Spleen (tissue), 11 donors: Measurements from ENCODE around the gene NCBP3. TPM values are rescaled to one million over a fixed set of nuclear protein-coding genes. Genes with fewer than 3 reads are reported as not detected.

Source experiments
- DNase-seq: peaks from one replicate; pipeline ENCODE4 v3.0.0-alpha.2; 2020
- H3K27ac ChIP-seq, 8 donors: fragments of 200-600 bp; sonication (generic) in 7 of 8; 1 replicate in 4 of 8; 2 replicates in 4 of 8; pipeline versions ENCODE4 v1.5.0 to v1.8.0; 2016 to 2021; ENCODE audit warnings: inconsistent platforms in 4 of 8, mild to moderate bottlenecking in 4 of 8, moderate library complexity in 1 of 8
- H3K27me3 ChIP-seq, 7 donors: fragments of 200-600 bp; sonication (generic) in 6 of 7; replicated peaks in 1 of 7; 1 replicate in 4 of 7; 2 replicates in 3 of 7; pipeline versions ENCODE4 v1.5.0 to v1.8.0; 2016 to 2021; ENCODE audit warnings: inconsistent platforms in 3 of 7, mild to moderate bottlenecking in 1 of 7
- H3K36me3 ChIP-seq, 6 donors: fragments of 200-600 bp; sonication (generic) in 5 of 6; 1 replicate in 4 of 6; 2 replicates in 2 of 6; pipeline versions ENCODE4 v1.5.0 to v1.8.0; 2016 to 2021; ENCODE audit warnings: inconsistent platforms in 2 of 6
- H3K4me1 ChIP-seq, 6 donors: fragments of 200-600 bp; sonication (generic) in 5 of 6; 1 replicate in 3 of 6; 2 replicates in 3 of 6; pipeline versions ENCODE4 v1.5.0 to v1.8.0; 2016 to 2021; ENCODE audit warnings: inconsistent platforms in 3 of 6
- H3K4me3 ChIP-seq, 8 donors: fragments of 200-600 bp; sonication (generic) in 7 of 8; 1 replicate in 4 of 8; 2 replicates in 4 of 8; pipeline versions ENCODE4 v1.5.0 to v1.8.0; 2016 to 2021; ENCODE audit warnings: inconsistent platforms in 4 of 8, mild to moderate bottlenecking in 4 of 8, moderate library complexity in 2 of 8
- H3K9me3 ChIP-seq, 8 donors: fragments of 200-600 bp; sonication (generic) in 7 of 8; 1 replicate in 4 of 8; 2 replicates in 4 of 8; pipeline versions ENCODE4 v1.5.0 to v1.8.0; 2016 to 2021; ENCODE audit warnings: inconsistent platforms in 4 of 8
- POLR2A ChIP-seq, 3 donors: fragments of 450-650 bp; IDR thresholded peaks; one replicate each; pipeline ENCODE4 v1.5.1; 2017; ENCODE audit warnings: antibody characterized with exemption in 3 of 3, mild to moderate bottlenecking in 1 of 3
- POLR2AphosphoS5 ChIP-seq, 3 donors: sonication (generic); formaldehyde crosslinking; IDR thresholded peaks; one replicate each; pipeline ENCODE4 v1.5.1; 2017; ENCODE audit warnings: antibody characterized with exemption in 3 of 3
- WGBS, 5 donors: extraction: QIAGEN DNeasy Blood & Tissue Kit in 3 of 5; methylation state at CpG; one replicate each; pipeline versions ENCODE4 v1.1.5 to v1.1.7; 2013 to 2018; 5-methylcytosine and 5-hydroxymethylcytosine counted together
- intact Hi-C: fragments of 100-400 bp; cut with DNase I; formaldehyde crosslinking; loops from one replicate; pipeline ENCODE4 v1.15.0; 2023; ENCODE audit warnings: low total_unique reads
- polyA plus RNA-seq, 3 donors: library from polyadenylated mRNA; stranded (reverse); fragments of 200-250 nt; gene quantifications; one replicate each; pipeline ENCODE4 v1.2.1, GENCODE V29; 2013
- total RNA-seq, 7 donors: library from RNA; depleted of rRNA in 3 of 7; stranded (reverse); fragments of >200 nt in 3 of 7; fragmentation: NEBNext Ultra II Directional in 4 of 7; extraction: Animal tissue kit (Norgen Biotek cat#: 25700) in 4 of 7; gene quantifications; one replicate each; pipeline versions ENCODE4 v1.1.0 to v1.2.1, GENCODE V29; 2016 to 2021
- TF ChIP-seq, protein P1 (sequence below), 11 experiments: fragments of 200-600 bp in 7 of 11; fragments of 450-650 bp in 4 of 11; sonication (generic) in 4 of 11; IDR thresholded peaks in 8 of 11; conservative IDR thresholded peaks in 3 of 11; 1 replicate in 7 of 11; 2 replicates in 4 of 11; pipeline versions ENCODE4 v1.4.0 to v1.8.0; 2016 to 2021; ENCODE audit warnings: antibody characterized with exemption in 11 of 11, inconsistent platforms in 4 of 11, mild to moderate bottlenecking in 1 of 11
- donor health status: healthy with polysubstance abuse.
- donor health status: DM: no; HTN: no; CAD: no; lungs with moderate emphysema.
- donor health status: DM: no; HTN: no; CAD: no.
- donor health status: Bipolar disorder and iron deficiency.
- donor health status: healthy.
- donor health status: DM: no; HTN: no; CAD: no.
- donor health status: DM: yes; HTN: yes; CAD: no.

The NCBP3 gene
- total and polyA plus RNA-seq, 10 donors = 13.0 to 43.9 (median 32.6) TPM

DNA sequence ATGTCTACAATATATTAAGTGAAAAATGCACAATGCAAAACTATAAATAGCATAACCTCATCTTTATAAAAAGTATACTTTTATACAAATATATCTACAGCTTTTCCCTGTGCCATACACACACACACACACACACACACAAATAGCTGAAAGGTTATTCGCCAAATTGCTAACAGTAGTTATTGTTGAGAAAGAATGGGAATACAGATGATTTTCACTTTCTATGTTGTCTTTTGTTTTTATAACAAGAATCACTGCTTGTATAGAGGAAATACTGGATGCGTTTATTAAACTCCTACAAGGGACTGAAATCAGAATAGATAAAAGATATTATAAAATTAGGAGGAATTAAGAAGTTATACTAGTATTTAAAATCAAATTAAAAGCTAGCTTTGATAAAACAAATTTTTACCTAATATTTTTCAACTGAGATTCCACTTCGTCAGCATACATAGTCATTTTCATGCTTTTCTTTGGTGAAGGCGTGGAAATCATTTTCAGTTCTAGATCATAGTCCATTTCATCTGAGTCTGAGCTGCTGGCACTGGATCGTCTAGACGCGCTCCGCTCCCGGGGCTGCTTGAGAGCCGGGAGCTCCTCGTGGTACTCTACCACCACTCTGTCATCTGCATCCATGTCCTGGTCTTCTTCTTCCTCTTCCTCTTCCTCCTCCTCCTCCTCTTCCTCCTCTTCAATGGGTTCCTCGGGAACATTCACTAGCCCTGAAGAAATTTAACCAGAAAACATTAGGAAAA lies 28.0 kb downstream of the NCBP3 start:
- 88 to 92% (median 91%) methylated on average over 12 of the region's 12 CpGs for WGBS, 5 donors
- DNase-seq = no peak
- Histone ChIP-seq H3K27ac (peak overlapping the region in 2 of 8 donors; percentile 30 to 74), H3K4me1 (peaks cover 0 to 16% (median 11%) of the 10 kb centered on the region in 6 donors), H3K36me3 (peaks cover 8 to 100% (median 87%) of the 10 kb centered on the region in 6 donors), H3K27me3 (no peaks in the 10 kb centered on the region), H3K4me3 (no peak overlapping the region), H3K9me3 (no peaks in the 10 kb centered on the region)
- TF ChIP-seq, protein P1, sequence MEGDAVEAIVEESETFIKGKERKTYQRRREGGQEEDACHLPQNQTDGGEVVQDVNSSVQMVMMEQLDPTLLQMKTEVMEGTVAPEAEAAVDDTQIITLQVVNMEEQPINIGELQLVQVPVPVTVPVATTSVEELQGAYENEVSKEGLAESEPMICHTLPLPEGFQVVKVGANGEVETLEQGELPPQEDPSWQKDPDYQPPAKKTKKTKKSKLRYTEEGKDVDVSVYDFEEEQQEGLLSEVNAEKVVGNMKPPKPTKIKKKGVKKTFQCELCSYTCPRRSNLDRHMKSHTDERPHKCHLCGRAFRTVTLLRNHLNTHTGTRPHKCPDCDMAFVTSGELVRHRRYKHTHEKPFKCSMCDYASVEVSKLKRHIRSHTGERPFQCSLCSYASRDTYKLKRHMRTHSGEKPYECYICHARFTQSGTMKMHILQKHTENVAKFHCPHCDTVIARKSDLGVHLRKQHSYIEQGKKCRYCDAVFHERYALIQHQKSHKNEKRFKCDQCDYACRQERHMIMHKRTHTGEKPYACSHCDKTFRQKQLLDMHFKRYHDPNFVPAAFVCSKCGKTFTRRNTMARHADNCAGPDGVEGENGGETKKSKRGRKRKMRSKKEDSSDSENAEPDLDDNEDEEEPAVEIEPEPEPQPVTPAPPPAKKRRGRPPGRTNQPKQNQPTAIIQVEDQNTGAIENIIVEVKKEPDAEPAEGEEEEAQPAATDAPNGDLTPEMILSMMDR (IDR thresholded peaks at IDR 0.05 in 8 of 11, conservative IDR thresholded peaks at IDR 0.05 in 3 of 11) = no peak
- TF ChIP-seq POLR2A (IDR thresholded peaks at IDR 0.05) (no peak), POLR2AphosphoS5 (IDR thresholded peaks at IDR 0.05) (no peak)
- intact Hi-C loops = no loop called here

DNA sequence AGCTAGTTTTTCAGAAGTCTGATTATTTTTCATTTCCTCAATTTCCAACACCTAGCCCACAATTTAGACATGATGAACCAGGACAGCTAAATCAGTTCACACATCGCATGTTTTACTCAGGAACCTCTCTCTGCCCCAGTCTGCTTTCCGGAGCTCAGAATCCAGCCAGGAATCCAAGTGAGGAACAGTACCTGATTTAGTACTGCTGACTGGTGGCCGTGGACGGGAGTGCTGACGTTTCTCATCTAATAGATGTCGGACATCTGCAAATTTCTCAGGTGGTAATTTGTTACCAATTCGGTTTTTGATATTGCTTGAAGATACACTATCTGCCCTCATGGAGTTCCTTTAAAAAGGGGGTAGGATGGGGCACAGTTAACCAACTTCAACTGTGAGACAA lies 30.1 kb downstream of the NCBP3 start:
- no peak for DNase-seq
- Histone ChIP-seq H3K36me3 (peaks cover 7 to 100% (median 89%) of the 10 kb centered on the region in 6 donors), H3K9me3 (no peaks in the 10 kb centered on the region), H3K4me1 (peaks cover 0 to 18% (median 11%) of the 10 kb centered on the region in 6 donors), H3K27me3 (no peaks in the 10 kb centered on the region), H3K4me3 (no peak overlapping the region), H3K27ac (no peak overlapping the region)
- TF ChIP-seq POLR2A (IDR thresholded peaks at IDR 0.05) (no peak), POLR2AphosphoS5 (IDR thresholded peaks at IDR 0.05) (no peak)
- TF ChIP-seq, protein P1 (IDR thresholded peaks at IDR 0.05 in 8 of 11, conservative IDR thresholded peaks at IDR 0.05 in 3 of 11) = no peak
- intact Hi-C loops = no loop called here
- WGBS, 5 donors = 93 to 99% (median 93%) methylated on average over 7 of the region's 7 CpGs

DNA sequence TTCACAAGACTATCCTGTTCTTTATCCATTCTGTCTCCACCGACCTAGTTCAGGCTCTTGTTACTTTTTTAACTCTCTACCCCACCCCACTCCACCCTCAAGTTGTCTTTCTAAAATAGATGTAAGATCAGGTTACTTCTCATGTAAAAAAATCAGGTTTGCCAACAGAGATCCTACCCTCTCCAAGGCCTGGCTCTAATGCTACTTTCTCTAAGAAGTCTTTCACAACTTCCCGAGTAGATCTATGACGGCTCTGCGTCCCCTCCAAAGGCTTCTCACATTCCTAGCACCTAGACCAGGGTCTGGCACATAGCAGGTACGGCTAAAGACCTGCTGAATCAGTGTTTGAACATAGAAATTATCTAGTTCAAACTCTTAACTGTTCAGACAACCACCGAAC lies 30.9 kb downstream of the NCBP3 start:
- Histone ChIP-seq H3K4me1 (peaks cover 0 to 26% (median 11%) of the 10 kb centered on the region in 6 donors), H3K27ac (no peak overlapping the region), H3K27me3 (no peaks in the 10 kb centered on the region), H3K4me3 (no peak overlapping the region), H3K36me3 (peaks cover 2 to 100% (median 89%) of the 10 kb centered on the region in 6 donors), H3K9me3 (no peaks in the 10 kb centered on the region)
- no peak for TF ChIP-seq POLR2AphosphoS5 (IDR thresholded peaks at IDR 0.05)
- TF ChIP-seq, protein P1 (IDR thresholded peaks at IDR 0.05 in 8 of 11, conservative IDR thresholded peaks at IDR 0.05 in 3 of 11) = no peak
- TF ChIP-seq POLR2A (IDR thresholded peaks at IDR 0.05) = no peak
- 81 to 94% (median 86%) methylated on average over 6 of the region's 6 CpGs for WGBS, 5 donors
- no peak for DNase-seq
- intact Hi-C loops = no loop called here

DNA sequence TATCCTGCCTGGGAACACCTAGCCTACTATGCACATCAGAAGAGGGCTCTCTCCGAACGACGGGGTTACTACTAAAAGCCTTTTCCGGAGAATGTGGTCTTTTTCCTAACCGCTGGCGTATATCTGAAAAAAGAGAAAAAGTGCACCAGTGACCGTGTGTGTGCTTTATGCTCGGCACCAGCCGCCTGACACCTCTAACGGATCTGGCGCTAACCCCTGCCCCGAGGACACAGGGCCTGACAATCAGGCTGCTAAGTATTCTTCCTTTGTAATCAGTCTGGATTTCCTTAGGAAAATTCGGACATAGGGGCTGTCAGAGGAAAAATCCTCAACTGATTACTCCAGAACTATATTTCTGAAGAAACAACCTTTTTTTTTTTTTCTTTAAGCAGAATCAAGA lies 31.7 kb downstream of the NCBP3 start:
- 93 to 98% (median 95%) methylated on average over 13 of the region's 13 CpGs for WGBS, 5 donors
- Histone ChIP-seq H3K36me3 (peaks cover 0 to 100% (median 88%) of the 10 kb centered on the region in 6 donors), H3K9me3 (no peaks in the 10 kb centered on the region), H3K4me1 (peaks cover 0 to 32% (median 11%) of the 10 kb centered on the region in 6 donors), H3K27ac (no peak overlapping the region), H3K27me3 (no peaks in the 10 kb centered on the region), H3K4me3 (no peak overlapping the region)
- intact Hi-C loops = no loop called here
- no peak for DNase-seq
- TF ChIP-seq, protein P1 (IDR thresholded peaks at IDR 0.05 in 8 of 11, conservative IDR thresholded peaks at IDR 0.05 in 3 of 11) = no peak
- no peak for TF ChIP-seq POLR2A (IDR thresholded peaks at IDR 0.05)
- no peak for TF ChIP-seq POLR2AphosphoS5 (IDR thresholded peaks at IDR 0.05)
